Activated T-cell treated with anti-CD3 and anti-CD28 coated beads for 1 hour (primary cell): Measurements from ENCODE around the gene SMARCD3.
A peak's percentile ranks its signal among the peaks of the same experiment; 100 is the strongest.

Experiments used
- DNase-seq: peaks from one replicate; pipeline ENCODE4 v3.0.0-alpha.2; 2020; ENCODE audit warnings: low read depth

Gene SMARCD3

DNA sequence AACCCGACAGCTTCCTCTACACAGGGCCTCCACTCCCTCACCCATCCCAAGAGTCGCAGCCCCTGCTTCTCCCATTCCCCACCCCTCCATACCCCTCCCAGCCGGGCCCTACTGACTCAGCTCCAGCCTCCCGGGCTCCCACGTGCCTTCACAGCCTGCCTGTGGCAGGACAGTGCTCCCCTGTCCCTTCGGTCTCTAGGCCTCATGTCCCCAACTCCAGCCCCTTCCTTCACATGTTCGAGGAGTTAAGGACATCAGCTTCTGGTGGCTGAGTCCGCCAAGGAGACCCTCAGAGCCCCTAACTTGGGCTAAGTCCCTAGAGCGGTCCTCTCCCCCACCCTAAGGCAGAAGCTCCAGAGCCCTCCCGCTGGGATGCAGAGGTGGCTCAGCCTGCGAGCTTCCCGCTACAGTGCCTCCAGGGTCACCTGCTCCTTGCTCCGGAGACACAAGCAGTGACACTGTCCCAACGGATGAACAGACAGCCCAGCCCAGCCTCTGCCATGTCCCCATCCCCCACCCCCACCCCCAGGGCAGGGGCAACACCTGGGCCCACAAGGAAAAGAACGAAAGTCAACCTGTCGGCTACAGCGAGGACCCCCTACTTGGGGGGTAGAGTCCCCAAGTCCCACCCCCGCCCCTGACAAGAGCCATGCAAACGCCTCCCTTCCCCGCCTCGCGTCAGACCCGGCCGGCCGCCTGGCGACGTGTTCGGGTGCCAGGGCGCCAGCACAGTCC lies 716 bp downstream of the SMARCD3 start:
- DNase-seq = no peak

DNA sequence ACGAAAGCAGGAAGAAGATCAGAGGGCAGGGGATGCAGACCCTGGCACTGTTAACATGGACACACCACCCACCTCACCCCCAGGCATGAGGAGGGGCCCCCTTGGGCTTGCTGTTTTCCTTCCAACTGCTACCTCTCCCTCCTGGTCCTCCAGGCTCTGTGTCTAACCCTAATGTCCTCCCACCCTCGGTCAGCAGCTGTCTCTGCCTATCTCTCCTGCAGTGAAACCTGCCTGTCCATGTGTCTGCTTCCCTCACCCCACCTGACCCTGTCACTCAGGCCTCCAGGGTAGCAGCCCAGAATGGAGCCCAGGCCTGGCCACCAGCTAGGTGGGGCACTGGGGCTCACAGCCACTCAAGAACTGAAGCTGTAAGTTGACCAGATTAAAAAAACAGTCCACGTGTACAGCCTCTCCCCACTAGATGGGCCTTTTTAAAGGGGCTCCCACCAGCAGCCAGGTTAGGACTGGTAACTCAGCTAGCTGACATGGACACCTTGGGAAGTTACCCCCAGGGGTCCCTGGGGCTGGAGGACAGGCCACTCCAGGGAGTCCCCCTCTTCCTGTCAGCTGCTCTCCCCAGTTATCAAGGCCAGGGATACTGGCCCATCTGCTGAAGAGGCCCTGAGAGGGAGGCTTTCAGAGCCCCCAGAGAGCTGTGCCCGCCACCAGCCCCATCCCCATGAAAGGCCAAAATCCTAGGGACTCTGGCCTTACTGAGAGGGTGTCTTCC lies 1.5 kb downstream of the SMARCD3 start:
- DNase-seq = no peak

DNA sequence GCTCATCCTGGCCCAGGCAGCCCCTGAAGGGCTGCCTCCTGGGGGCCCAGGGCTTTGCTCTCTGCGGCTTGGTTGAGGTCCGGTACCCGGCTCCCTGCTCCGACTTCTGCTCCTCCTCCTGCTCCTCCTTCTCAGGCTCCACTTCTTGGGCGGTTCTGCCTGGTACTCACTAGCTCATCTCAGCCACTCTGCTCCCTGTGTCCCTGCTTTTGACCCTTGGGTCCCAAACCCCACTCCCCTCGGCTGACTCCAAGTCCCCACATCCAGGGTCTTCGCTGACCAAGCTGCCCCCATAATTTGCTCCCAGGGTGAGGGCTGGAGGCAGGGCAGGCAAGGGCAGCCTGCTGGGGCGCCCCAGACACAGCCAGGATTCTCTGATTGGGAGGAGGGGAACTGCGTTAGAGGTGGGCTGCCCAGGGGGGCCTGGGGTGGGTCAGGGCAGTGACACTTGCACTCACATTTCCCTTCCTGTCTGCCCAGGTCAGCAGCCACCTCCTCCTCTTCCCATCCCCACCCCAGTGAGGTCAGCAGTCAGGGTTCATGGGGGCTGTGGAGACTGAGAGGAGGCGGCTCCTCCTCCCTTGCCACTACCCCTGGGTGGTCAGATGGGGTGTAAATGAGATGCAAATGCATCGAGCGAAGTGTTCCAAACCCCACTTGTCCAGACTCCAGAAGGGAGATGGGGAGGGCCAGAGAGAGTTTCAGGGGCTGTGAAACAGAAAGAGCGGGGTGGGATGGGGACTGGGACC lies 2.2 kb downstream of the SMARCD3 start:
- DNase-seq = no peak

DNA sequence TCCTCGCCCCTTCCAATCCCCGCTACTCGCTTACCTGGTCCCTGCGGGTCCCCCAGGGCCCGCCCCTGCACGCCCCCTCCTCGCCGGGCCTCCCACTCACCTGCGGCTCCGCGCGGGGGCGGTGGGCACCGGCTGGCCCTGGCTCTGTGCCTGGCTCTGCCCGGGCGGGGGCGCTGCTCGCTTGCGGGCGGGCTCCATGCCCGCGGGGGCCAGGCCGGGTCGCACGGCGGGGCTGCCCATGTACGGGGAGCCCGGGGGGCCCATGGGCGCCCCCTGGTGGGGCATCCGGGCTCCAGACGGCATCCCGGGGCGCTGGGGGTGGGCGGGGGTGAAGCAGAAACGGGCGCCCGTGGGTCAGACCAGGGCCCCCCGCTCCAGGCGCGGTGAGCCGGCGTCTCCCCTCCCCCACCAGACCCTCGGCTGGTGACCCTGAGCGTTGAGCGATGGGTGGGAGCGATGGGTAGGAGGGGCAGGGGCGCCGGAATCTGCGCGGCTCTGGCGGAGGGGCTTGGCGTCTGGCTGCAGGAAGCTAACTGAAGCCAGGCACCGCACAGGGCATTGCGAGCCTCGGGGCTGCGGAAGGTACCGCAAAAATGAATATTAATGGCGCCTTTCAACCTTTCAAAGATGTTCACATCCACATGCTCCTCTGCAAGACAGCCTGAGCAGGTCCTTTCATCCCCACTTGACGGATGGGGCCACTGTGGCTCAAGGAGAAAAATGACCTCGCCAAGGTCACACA lies 3.0 kb downstream of the SMARCD3 start:
- peak; percentile 59 for DNase-seq

GRCh38 chr7:151244841-151245346 lies 3.6 kb downstream of the SMARCD3 start:
- DNase-seq = no peak

DNA sequence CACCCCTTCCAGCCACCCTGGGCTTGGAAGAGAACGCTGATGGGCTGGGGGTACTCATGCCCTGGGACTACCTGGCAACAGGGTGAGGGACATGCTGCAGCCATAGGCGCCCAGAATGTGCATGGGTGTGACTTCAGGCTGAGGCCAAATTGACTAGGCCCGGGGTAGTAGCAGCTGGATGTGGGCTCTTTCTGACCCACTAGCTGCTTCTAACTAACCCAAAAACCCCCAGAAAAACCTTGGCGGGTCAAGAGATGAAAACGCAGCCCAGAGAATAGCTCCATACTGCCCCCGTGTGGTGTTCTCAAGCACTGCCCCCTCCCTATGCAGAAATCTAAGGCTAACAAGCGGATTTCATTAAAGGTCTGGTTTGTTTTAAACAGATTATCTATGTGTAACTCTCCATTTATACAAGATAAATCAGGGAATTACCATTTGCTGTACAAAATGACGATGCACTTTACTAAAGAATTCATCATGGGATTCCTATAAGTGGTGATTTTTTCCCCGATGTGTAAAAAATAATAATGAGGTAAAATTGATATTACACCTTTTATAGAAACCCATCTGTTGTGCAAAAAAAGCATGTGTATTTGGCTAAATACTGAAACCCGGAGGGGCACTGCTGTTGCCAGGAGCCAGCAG lies 4.2 kb downstream of the SMARCD3 start:
- DNase-seq = peak; percentile 49

GRCh38 chr7:151243408-151244195 lies 4.9 kb downstream of the SMARCD3 start:
- no peak for DNase-seq

- no peak for DNase-seq
Observed at GRCh38 chr7:151243045-151243349, 5.5 kb downstream of the SMARCD3 start.

- no peak for DNase-seq
Observed at GRCh38 chr7:151242159-151243044, 6.1 kb downstream of the SMARCD3 start.

DNA sequence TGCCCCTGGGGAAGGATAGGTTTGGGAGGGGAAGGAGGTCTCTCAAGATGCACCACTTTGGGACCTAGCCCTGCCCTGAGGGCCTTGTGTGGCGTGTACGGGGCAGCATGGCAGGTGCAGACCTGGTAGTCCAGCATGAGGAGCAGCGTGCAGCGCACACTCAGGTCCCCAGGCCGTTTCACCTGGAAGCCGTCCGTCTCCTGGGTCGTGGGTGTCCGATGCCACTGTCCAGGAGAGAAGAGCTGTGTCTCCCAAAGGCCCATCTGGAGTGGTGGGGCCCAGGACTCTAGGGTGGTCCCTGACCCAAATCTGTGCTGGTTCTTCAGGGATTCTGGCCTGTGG lies 6.8 kb downstream of the SMARCD3 start:
- no peak for DNase-seq

GRCh38 chr7:151240942-151241754 lies 7.3 kb downstream of the SMARCD3 start:
- DNase-seq = no peak

GRCh38 chr7:151240536-151240935 lies 8.0 kb downstream of the SMARCD3 start:
- no peak for DNase-seq

- no peak for DNase-seq
Observed at GRCh38 chr7:151239837-151240459, 8.5 kb downstream of the SMARCD3 start.

GRCh38 chr7:151238924-151239836 lies 9.3 kb downstream of the SMARCD3 start:
- no peak for DNase-seq

GRCh38 chr7:151238190-151238810 lies 10.2 kb downstream of the SMARCD3 start:
- no peak for DNase-seq

DNA sequence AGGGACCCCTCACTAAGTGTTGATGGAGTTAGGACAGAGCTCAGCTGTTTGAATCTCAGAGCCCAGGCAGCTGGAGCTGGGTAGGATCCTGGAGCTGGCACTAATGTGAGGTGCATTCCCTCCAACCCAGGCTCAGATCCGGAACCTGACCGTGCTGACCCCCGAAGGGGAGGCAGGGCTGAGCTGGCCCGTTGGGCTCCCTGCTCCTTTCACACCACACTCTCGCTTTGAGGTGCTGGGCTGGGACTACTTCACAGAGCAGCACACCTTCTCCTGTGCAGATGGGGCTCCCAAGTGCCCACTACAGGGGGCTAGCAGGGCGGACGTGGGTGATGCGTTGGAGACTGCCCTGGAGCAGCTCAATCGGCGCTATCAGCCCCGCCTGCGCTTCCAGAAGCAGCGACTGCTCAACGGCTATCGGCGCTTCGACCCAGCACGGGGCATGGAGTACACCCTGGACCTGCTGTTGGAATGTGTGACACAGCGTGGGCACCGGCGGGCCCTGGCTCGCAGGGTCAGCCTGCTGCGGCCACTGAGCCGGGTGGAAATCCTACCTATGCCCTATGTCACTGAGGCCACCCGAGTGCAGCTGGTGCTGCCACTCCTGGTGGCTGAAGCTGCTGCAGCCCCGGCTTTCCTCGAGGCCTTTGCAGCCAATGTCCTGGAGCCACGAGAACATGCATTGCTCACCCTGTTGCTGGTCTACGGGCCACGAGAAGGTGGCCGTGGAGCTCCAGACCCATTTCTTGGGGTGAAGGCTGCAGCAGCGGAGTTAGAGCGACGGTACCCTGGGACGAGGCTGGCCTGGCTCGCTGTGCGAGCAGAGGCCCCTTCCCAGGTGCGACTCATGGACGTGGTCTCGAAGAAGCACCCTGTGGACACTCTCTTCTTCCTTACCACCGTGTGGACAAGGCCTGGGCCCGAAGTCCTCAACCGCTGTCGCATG lies 11.0 kb downstream of the SMARCD3 start:
- no peak for DNase-seq
